Measurements from ENCODE around the gene ACTR6.
"Not testable (repeated sequence)": the region's sequence is repeated elsewhere in the genome, so short reads cannot be mapped to it uniquely, and the experiment has no call there.

ACTR6 gene

GRCh38 chr12:100185361-100185894 is 15.2 kb upstream of the ACTR6 start:
- DNase-seq = no peak

- DNase-seq = no peak
Measured at GRCh38 chr12:100186071-100186470, 14.5 kb upstream of the ACTR6 start.

GRCh38 chr12:100187068-100187467 is 13.5 kb upstream of the ACTR6 start:
- no peak for DNase-seq

GRCh38 chr12:100187857-100188519 is 12.6 kb upstream of the ACTR6 start:
- DNase-seq = no peak

GRCh38 chr12:100188888-100189635 is 11.6 kb upstream of the ACTR6 start:
- not testable (repeated sequence) for DNase-seq

GRCh38 chr12:100189636-100190394 is 10.8 kb upstream of the ACTR6 start:
- DNase-seq = no peak

- no peak for DNase-seq
Measured at GRCh38 chr12:100193085-100193484, 7.5 kb upstream of the ACTR6 start.

GRCh38 chr12:100197486-100197885 is 3.1 kb upstream of the ACTR6 start:
- DNase-seq = no peak

GRCh38 chr12:100199023-100199346 is 1.6 kb upstream of the ACTR6 start:
- DNase-seq = no peak

GRCh38 chr12:100199347-100200149 is 1.1 kb upstream of the ACTR6 start:
- DNase-seq = peak; percentile 74

GRCh38 chr12:100201604-100202423 is 1.2 kb downstream of the ACTR6 start:
- no peak for DNase-seq

- no peak for DNase-seq
Measured at GRCh38 chr12:100207311-100207710, 6.7 kb downstream of the ACTR6 start.

GRCh38 chr12:100208834-100209233 is 8.2 kb downstream of the ACTR6 start:
- DNase-seq = no peak

- DNase-seq = no peak
Measured at GRCh38 chr12:100211698-100212097, 11.1 kb downstream of the ACTR6 start.

GRCh38 chr12:100213016-100213891 is 12.6 kb downstream of the ACTR6 start:
- no peak for DNase-seq

- no peak for DNase-seq
Measured at GRCh38 chr12:100214518-100214917, 13.9 kb downstream of the ACTR6 start.

GRCh38 chr12:100215209-100215608 is 14.6 kb downstream of the ACTR6 start:
- DNase-seq = no peak

GRCh38 chr12:100216337-100216736 is 15.7 kb downstream of the ACTR6 start:
- DNase-seq = no peak

GRCh38 chr12:100219328-100220109 is 18.9 kb downstream of the ACTR6 start:
- no peak for DNase-seq

GRCh38 chr12:100221523-100221922 is 20.9 kb downstream of the ACTR6 start:
- DNase-seq = no peak
